Putamen (tissue), 1 donor: ENCODE data around the gene CYB561D1.

ENCODE experiments used
- DNase-seq: peaks from one replicate; pipeline ENCODE4 v3.0.0-alpha.2; 2016; ENCODE audit warnings: low spot score

CYB561D1 gene

DNA sequence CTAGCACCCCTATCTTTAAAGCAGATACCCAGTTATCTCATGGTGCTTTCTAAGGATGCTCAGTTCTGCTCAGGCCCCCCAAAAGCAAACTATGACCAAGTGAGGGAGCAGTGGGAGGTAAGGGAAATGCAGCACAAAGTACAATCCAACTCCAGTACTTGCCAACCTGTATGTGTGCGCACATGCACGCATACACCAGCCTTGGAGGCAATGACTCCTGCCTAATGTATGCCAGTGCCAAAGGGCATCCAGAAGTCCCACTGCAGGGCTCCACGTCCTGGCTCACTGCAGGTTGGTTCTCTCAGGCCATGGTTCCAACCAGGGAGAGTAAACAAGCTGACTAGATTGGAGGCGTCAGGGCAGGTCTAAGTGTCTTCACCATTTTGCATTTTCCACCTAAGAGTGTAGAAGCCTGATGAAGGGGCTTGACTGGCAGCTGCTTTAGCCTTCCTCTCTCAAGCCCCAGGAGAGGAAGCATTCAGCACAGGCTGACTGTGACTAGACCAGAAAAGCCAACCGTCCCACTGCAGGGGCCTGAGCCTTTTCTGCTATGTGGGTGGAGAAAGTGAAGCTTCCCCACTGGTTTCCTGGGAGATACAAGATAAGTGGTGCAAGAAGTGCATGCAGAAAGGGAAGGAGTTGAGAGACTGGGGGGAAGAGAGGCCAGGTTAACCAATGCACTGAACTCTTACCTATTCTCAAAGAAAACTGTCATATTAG lies 7.9 kb downstream of the CYB561D1 start:
- DNase-seq, result no peak

DNA sequence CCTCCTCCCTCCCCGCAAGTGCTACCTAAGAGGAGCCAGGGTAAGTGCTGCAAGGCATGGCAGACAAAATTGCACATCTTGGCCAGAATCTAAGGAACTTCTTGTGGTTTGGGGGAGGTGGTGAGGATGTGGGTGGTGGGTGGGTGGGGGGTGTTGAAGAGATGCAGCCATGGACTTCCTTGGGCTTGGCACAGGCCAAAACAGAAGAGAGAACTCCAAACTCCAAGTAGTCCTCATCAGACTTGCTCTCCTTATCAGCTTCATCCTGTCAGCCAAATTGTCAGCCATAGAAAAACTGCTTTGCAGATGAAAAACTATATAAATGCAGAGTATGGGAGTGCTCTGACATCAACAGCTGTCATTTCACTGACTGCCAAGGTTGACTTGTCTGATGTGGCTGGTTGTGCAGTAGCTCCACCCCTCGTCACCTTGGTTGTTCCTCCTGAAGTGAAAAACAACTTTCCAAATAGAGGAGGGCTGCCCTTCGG lies 8.5 kb downstream of the CYB561D1 start:
- no peak for DNase-seq

DNA sequence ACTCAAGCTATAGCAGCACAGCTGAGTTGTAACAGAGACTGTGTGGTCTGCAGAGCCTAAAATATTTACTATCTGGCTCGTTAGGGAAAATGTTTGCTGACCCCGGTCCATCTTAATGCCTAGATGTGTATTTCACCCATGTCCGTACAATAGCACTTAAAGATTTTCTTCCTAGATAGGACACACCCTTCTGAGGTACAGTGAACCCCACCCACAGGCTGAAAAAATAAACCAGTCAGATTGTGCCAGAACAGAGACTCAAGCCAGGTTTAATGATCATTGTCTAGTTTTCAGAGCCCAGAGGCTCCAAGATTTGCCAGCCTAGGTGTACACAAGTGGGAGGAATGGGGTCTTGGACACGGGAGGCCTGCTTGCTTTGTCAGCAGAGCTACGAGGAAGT lies 10.0 kb downstream of the CYB561D1 start:
- no peak for DNase-seq

DNA sequence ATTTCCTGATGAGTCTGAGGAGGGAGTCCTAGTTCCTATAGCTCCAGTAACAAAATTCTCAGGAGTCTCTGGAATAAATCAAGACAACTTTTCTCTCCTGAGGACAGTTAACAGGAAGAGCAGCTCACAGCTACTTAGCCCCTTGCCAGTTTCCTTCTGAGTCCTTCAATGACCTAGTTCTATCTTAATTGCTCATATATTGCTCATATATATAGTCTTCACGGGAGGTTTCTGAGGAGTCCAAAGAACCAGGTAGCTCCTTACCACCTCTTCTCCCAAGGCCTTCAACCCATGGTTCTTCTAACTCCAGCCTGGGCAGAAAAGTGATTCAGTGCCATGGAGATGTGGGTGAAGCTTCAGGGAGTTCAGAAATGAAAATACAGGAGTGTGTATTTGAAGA lies 11.1 kb downstream of the CYB561D1 start:
- DNase-seq, result no peak

DNA sequence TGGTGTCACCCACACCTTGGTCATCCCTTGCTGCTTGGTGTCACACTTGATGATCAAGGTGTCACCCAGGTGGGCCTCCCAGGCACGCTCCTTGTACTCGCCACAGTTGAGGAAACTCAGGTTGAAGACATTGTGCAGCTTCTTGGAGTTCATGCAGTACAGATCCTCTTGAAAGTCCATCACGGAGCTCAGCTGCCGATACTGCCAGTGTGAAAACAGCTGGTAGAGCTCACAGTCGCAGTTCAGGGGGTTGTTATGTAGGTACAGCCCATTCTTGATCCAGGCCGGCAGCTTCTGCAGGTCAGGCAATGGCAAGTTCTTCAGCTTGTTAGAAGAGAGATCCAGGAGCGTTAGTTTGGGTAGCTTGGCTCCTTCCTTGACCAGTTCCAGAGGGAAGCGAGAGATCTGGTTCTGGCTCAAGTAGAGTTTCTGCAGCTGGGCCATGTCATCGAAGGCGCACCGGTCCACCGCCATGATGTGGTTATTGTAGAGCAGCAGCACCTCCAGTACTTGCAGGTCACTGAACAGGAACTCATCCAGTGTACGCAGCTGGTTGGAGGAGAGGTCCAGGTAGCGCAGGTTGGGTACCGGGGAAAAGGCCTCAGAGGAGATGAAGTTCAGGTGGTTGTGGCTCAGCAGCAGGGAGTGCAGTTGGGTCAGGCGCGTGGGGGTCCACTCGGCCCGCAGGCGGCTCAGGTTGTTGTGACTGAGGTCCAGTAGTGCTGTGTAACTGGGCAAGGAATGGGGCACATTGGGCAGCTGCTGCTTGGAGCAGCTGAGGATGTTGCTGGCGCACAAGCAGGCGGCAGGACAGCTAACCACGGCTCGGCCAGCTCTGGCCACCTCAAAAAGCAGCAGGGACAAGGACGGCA lies 14.3 kb downstream of the CYB561D1 start:
- no peak for DNase-seq

DNA sequence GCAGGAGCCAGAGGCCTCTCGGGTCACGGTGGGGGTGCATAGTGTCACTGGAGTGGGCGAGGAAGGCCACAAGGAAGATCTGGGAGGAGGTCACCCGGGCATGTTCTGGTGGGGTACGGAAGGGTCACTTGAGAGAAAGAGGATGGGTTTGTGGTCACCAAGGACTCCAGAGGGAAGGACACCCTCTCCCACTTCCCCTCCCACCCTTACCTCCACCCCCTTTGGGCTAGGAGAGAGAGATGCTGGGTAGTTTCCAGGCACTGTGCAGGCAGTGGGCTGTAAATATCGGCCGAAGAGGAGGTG lies 14.9 kb downstream of the CYB561D1 start:
- DNase-seq, result no peak

DNA sequence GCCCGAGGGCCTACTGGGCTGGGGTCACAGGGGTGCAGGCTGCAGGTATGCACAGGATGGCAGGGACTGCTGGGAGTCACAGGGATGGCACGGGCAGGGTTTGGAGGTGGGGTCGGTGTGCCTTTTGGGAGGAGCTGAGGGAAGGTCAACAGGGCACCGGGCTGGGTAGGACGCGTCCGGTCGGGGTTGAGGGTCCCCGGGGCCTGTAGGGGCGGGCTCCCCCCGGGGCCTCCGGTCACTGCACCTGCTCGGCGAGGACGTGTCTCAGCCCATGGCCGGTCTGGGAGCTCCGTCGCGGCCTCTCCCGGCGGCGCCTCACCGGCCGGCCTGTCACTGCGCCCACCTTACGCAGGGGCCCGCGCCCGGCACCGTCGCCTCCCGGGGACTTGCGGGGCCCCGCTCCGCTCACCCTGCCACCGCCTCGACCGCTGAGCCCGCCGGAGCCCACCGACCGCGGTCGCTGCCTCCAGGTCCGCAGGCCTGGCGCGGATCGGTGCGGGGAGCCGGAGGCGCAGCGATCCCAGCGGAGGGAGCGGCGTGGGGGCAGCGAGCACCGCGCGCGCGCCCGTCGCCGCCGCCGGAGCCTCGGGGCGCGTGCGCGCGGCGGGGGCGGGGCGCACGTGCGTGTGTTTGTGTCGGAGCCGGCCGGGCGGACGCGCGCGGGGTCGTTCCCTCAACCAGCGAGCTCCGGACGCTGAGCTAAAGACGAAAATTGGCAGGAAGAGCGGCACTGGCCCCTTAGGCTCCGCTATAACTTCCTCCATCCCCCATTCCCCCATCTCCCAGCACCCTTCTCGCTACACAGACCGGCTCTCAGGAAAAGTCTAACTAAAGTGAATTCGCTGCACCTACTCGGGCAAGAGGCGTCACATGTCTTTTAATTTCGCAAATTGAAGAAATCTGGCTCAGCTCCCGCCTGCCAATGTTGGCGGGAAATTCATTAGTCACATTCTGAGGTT lies 15.6 kb downstream of the CYB561D1 start, which contains the start of gene AMIGO1:
Gene AMIGO1 (minus strand): TSS at position 552 of the 959 bp plus-strand sequence. CDS start 815 bp downstream, outside the sequence.
- peak; percentile 42 for DNase-seq

DNA sequence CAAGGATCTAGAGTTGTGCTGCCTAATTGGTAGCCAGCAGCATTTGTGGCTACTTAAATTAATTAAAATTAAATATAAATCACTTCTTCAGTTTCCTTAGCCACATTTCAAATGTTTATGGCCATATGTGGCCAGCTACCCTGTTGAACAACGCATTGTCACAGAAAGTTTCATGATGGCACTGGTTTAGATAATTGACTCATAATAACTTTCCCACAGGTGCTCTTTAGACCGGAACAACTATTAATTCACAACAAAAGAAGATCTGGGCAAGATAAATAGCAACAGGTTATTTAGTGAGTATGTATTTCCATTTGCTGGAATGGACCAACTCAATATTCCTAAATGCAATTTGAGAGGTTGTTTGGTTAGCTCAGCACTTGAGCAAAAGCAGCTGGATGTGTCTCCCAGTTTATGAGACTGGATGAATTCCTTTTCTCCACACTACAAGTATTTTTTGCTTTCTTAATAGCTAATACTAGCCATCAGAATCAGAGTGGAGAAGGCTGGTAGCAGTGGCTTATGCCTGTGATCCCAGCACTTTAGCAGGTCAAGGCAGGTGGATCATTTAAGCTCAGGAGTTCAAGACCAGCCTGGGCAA lies 19.3 kb downstream of the CYB561D1 start:
- no peak for DNase-seq

DNA sequence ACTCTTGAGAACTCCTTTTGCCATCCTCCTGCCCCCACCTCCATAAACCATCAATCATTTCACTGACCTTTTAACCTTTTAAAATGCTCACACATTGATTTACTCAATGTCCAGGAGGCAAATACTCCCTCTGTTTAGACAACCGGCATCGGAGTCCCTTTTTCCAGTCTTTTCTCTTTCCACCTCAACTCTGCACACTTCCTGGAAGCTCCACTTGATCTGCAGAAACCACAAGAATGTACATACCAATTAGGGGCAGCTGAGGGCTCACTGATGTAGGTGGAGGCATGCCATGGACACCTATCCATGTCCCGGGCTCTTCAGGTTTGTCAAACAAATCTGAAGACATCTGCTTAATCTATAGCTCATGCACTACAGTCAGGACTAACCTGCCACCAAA lies 21.0 kb downstream of the CYB561D1 start:
- no peak for DNase-seq

DNA sequence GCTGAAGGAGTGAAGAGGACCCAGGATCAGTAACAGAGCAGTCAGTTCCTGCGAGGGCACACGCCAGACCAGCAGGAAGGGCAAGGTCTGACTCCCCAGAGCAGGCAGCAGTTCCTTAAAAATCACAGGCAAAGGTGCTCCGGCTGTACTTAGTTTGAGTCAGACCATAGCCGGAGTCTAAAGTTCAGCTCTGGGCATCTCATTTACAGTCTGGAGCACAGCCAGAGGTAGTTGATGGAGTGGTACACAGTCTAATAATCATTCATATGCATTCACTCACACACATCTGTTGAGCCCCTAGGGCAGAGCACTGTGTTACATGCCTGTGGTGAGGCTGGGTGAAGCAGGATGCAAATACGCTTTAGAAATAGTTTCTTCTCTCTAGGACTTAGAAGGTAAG lies 23.0 kb downstream of the CYB561D1 start:
- DNase-seq, result no peak

DNA sequence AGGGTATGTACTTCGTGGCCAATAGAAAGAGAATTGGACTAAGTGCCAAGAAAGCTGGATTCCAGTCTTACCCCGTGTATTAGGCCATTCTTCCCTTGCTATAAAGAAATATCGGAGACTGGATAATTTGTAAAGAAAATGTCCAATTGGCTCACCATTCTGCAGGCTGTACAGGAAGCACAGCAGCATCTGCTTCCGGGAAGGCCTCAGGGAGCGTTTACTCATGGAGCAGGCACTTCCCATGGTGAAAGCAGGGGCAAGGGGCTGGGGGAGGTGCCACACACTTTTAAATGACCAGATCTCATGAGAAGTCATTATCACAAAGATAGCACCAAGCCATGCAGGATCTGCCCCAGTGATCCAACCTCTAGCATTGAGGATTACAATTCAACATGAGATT lies 23.4 kb downstream of the CYB561D1 start:
- DNase-seq, result no peak

DNA sequence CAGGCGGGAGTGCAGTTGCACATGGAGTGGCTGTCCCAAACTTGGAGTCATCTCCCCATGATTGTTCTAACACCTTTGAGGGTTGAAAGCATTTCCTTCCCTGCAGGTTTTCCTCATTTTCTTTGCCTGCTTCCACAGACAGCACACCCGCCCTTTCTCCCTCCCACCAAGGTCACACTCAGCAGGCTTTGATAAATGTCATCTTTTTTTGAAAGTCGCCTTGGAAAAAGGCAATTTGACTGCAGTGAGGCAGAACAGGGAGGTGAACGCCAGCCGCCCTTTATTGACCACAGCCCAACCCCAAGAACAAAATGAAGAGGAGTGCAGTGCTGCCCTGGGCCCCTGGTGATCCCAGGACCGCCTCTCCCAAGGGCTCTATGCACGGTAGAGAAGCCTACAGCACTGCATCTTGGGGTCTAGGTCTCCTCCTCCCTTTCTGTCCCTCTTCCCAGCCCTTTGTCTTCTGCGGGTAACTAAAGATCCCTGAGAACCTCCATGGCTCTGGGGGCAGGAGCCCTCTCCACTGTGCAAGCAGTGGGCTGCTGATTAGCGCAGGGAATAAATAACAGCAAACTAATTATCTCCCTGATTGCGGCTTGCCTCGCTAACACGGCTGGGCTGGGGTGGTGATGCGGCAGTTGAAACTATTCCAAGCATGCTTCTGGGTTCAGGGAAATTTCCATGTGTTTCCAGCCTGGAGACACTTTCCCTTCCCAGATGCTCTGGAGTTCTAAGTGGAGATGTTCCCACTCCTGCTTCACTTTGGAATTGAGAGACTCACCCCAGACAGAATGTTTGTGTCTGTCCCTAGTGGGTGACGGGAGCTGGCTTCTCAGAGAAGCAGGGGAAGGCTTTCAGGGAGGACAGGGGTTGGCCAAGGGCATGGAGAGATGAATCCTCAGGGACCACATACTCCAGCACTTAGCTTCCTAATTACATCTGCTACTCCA lies 27.4 kb downstream of the CYB561D1 start:
- no peak for DNase-seq

DNA sequence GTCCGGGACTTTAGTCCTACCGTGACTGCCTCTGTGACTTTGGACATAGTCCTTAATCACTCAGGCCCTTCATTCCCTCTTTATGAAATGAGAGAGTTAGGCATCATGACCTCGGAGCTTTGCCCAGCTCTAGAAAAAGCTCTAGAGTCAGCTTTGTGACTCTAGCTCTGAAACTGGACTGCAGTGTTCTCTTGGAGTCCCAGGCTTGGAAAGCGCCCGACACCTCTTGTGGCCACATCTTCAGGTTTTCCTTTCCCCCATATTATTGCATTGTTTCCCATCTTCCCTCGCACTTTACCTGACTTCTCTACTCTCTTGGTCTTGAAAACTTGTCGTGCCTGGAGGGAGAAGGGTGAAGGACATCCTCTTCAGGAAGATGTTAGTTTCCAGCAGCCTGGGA lies 28.1 kb downstream of the CYB561D1 start:
- no peak for DNase-seq

DNA sequence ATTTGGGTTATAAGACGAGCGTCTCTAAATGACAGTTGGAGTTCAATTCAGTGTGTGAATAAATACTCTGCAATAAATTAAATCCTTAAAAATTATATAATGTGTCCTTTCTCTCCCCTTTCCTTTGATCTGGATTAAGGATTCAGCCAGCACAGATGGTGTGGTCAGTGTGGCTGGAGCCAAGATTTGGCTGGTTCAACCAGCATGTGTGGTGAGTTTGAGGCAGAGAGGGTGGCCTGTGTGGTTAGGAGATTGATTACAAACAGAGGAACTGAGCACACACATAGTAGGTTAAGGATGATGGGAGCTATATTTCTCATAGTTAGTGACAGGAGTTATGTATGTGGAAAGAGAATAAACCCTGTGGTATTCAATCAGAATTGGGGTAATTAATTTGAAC lies 29.8 kb downstream of the CYB561D1 start:
- no peak for DNase-seq

DNA sequence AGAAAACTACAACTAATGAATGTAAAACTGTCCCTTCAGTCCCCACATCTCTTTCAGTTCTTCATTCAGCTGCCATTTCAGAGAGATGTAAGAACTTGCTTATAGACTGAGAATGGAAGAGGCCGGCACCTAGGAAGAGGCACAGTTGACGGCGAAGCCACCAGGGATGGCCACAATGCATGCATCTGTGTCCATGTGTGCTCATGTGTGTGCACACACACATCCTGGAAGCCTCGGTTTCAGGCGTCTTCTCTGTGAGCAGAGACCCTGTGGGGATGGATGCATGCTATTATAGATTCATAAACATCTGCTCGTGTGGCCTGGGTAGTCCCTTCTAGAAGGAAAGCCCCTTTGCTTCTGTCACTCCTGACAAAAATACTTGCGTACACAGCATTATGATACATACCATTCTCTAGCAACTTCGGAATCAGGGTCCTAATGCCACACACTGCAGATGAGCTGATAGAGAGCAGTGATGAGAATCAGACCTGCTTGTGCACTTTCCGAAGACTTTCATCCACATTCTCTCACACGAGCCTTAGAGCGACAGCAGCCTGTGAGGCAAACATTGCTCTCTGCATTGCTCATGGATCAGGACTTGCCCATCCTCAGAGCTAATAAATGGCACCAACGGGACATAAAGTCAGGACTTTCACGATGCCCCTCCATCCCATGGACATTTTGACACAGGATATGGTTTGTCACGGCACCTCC lies 33.4 kb downstream of the CYB561D1 start:
- DNase-seq, result no peak

DNA sequence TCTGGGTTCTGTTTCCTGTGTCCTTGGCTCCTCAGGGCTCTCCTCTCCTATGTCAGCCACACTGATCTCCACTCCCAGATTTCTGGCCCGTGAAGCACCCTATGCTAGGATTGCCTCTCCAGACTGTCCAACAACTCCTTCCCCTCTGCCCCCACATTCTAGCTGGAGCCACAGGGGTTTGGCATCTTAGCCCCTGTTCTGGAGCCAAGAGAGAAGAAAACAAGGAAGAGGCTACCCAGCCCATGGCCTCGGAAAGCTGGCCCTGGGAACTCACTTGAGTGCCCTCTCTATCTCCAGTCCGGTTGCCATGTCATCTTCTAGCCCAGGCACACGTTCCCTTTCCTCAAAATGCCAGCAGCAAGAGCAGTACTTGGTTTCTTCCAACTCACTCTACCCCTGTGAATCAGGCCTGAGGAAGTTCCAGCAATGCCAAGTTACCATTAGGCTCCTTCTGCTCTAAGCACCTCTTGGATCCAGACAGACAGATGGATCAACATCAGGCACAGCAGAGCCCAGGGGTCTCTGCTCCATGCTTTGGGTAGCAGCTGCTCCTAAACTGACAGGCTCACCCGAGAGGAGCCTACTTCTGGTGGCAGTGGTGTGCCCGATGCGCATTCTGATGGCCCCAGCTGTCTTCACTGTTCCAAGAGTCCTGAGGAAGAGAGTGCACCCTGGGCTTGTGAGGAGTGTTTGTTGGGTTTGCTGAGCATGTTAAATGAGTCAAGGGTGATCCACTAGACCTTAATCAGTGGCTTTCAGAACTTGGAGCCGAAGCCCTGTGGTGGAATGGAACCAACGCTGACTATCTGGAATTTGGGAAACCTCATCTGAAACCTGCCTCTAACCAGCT lies 34.2 kb downstream of the CYB561D1 start:
- DNase-seq, result no peak

DNA sequence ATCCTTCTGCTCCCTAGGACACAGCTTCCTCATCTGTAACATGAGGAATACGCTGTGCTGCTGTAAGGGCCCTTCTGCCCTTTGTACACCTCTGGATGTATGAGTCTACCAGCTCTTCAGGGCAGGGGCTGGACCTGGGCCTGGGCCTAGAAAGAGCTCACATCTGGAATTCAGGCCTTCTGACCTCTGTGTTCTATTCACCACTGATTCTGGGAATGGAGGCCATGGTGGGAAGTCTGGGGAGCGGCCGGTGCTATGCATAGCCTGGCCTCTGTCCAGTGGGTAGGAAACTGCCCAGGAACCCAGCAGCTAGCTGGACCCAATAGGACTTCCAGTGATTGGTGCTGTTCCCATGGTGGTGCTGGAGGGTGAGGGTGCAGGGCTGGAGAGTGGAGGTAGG lies 34.8 kb downstream of the CYB561D1 start:
- DNase-seq, result no peak

DNA sequence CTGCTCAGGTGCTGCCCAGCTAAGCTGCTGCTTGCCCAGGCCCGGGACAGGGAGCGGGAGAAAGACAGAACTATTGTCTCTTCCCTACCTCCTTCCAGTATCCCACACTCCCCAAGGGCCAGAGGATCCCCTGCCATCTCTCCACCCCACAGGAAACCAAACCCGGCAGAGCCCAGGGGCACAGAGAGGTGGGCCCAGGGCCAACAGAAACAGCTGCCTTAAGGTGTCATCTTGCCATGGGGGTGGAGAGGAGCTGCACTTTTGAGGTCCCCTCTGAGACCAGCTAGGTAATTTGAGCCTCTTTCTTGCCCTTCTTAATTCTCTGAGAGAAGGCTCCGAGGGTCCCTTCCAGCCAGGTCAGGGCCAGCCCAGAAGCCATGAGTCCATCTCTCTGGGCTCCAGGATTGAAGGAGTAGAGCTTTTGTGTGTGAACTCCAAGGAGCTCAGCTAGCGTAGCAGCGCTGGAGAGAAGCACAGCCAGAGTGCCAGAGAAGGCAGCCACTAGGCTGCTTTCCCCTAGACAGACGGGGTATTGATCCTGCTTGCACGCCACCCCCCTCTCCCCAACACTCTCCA lies 36.1 kb downstream of the CYB561D1 start:
- no peak for DNase-seq
